Esophagus muscularis mucosa (tissue), 4 donors: ENCODE data around the gene A2M. TPM values are rescaled to one million over a fixed set of nuclear protein-coding genes. Genes with fewer than 3 reads are reported as not detected.

ENCODE experiments used
- DNase-seq: peaks from one replicate; pipeline ENCODE4 v3.0.0-alpha.2; 2017; ENCODE audit errors: extremely low spot score
- H3K27ac ChIP-seq, 4 donors: fragments of 200-600 bp; sonication (generic); replicated peaks in 1 of 4; 1 replicate in 3 of 4; 2 replicates in 1 of 4; pipeline ENCODE4 v1.5.1; 2016 to 2019; ENCODE audit warnings: mild to moderate bottlenecking in 1 of 4
- H3K27me3 ChIP-seq, 4 donors: fragments of 200-600 bp; sonication (generic); one replicate each; pipeline versions ENCODE4 v1.5.1 to v1.6.0; 2016 to 2019
- H3K36me3 ChIP-seq, 4 donors: fragments of 200-600 bp; sonication (generic); one replicate each; pipeline ENCODE4 v1.5.1; 2016 to 2019
- H3K4me1 ChIP-seq, 4 donors: fragments of 200-600 bp; sonication (generic); one replicate each; pipeline ENCODE4 v1.5.1; 2016 to 2019
- H3K4me3 ChIP-seq, 4 donors: fragments of 200-600 bp; sonication (generic); 1 replicate in 2 of 4; 2 replicates in 2 of 4; pipeline ENCODE4 v1.5.1; 2016 to 2019; ENCODE audit warnings: mild to moderate bottlenecking in 4 of 4, moderate library complexity in 1 of 4
- H3K9me3 ChIP-seq, 4 donors: fragments of 200-600 bp; sonication (generic); 1 replicate in 3 of 4; 2 replicates in 1 of 4; pipeline ENCODE4 v1.5.1; 2016 to 2019
- CTCF ChIP-seq, 3 experiments: fragments of 200-600 bp in 2 of 3; fragments of 450-650 bp in 1 of 3; sonication (generic) in 2 of 3; IDR thresholded peaks; one replicate each; pipeline ENCODE4 v1.5.1; 2017 to 2019; ENCODE audit warnings: antibody characterized with exemption in 3 of 3, mild to moderate bottlenecking in 2 of 3, moderate library complexity in 1 of 3
- EP300 ChIP-seq: sonication (generic); formaldehyde crosslinking; IDR thresholded peaks from one replicate; pipeline ENCODE4 v1.6.1; 2017; ENCODE audit warnings: antibody characterized with exemption
- POLR2A ChIP-seq: fragments of 450-650 bp; IDR thresholded peaks from one replicate; pipeline ENCODE4 v1.6.1; 2017; ENCODE audit warnings: antibody characterized with exemption, moderate library complexity, mild to moderate bottlenecking, low read depth
- POLR2AphosphoS5 ChIP-seq, 2 donors: sonication (generic); formaldehyde crosslinking; IDR thresholded peaks; one replicate each; pipeline ENCODE4 v1.6.1; 2017; ENCODE audit warnings: antibody characterized with exemption in 2 of 2
- WGBS: methylation state at CpG from one replicate; pipeline ENCODE4 v1.1.5; 2018; 5-methylcytosine and 5-hydroxymethylcytosine counted together
- intact Hi-C: fragments of 100-400 bp; cut with DNase I; formaldehyde crosslinking; loops from one replicate; pipeline ENCODE4 v1.15.1; 2023
- total RNA-seq, 4 donors: library from RNA; depleted of rRNA; stranded (reverse); fragments of >200 nt; gene quantifications; one replicate each; pipeline versions ENCODE4 v1.1.0 to v1.2.1, GENCODE V29; 2016

A2M gene
- total RNA-seq, 4 donors from 2014 or later = 271 to 678 (median 484) TPM

- no peaks in the 10 kb centered on the region for H3K9me3 ChIP-seq
- peaks cover 67 to 98% (median 88%) of the 10 kb centered on the region in 4 donors for H3K36me3 ChIP-seq
- intact Hi-C loops = no loop called here
- H3K27ac ChIP-seq = peak overlapping the region in 2 of 4 donors; percentile 43 to 62
- TF ChIP-seq CTCF (IDR thresholded peaks at IDR 0.05) (no peak), POLR2A (no peak), POLR2AphosphoS5 (IDR thresholded peaks at IDR 0.05) (no peak), EP300 (no peak)
- peaks cover 3 to 13% (median 8%) of the 10 kb centered on the region in 4 donors for H3K4me1 ChIP-seq
- no peaks in the 10 kb centered on the region for H3K27me3 ChIP-seq
- WGBS = 78% methylated on average over 3 of the region's 3 CpGs
- DNase-seq = no peak
- no peak overlapping the region for H3K4me3 ChIP-seq
These were observed 21.1 kb downstream of the A2M start for GRCh38 chr12:9094512-9095206.

GRCh38 chr12:9091891-9092598 lies 23.7 kb downstream of the A2M start:
- H3K27ac ChIP-seq = peak overlapping the region in 2 of 4 donors; percentile 20 to 30
- no peak for TF ChIP-seq EP300
- H3K27me3 ChIP-seq = no peaks in the 10 kb centered on the region
- WGBS = 80% methylated on average over 8 of the region's 8 CpGs
- H3K4me1 ChIP-seq = peaks cover 3 to 13% (median 8%) of the 10 kb centered on the region in 4 donors
- intact Hi-C loops = no loop called here
- DNase-seq = no peak
- no peaks in the 10 kb centered on the region for H3K9me3 ChIP-seq
- no peak overlapping the region for H3K4me3 ChIP-seq
- peaks cover 60 to 98% (median 86%) of the 10 kb centered on the region in 4 donors for H3K36me3 ChIP-seq

- TF ChIP-seq POLR2AphosphoS5 (IDR thresholded peaks at IDR 0.05) (no peak), CTCF (IDR thresholded peaks at IDR 0.05) (no peak), POLR2A (no peak), EP300 (no peak)
- Histone ChIP-seq H3K27ac (no peak overlapping the region), H3K36me3 (peaks cover 55 to 98% (median 80%) of the 10 kb centered on the region in 4 donors), H3K9me3 (no peaks in the 10 kb centered on the region), H3K4me3 (no peak overlapping the region), H3K4me1 (peaks cover 3 to 13% (median 8%) of the 10 kb centered on the region in 4 donors), H3K27me3 (no peaks in the 10 kb centered on the region)
- intact Hi-C loops = no loop called here
- DNase-seq = no peak
- 95% methylated on average over 5 of the region's 5 CpGs for WGBS
These were observed 25.5 kb downstream of the A2M start for GRCh38 chr12:9090220-9090619.

GRCh38 chr12:9087087-9087835 lies 28.5 kb downstream of the A2M start:
- DNase-seq = no peak
- no peaks in the 10 kb centered on the region for H3K4me1 ChIP-seq
- intact Hi-C loops = no loop called here
- H3K27me3 ChIP-seq = no peaks in the 10 kb centered on the region
- H3K27ac ChIP-seq = no peak overlapping the region
- H3K9me3 ChIP-seq = peaks cover 0 to 12% (median 3%) of the 10 kb centered on the region in 4 donors
- peaks cover 49 to 95% (median 79%) of the 10 kb centered on the region in 4 donors for H3K36me3 ChIP-seq
- TF ChIP-seq POLR2A = no peak
- no peak for TF ChIP-seq CTCF (IDR thresholded peaks at IDR 0.05)
- TF ChIP-seq EP300 = no peak
- no peak for TF ChIP-seq POLR2AphosphoS5 (IDR thresholded peaks at IDR 0.05)
- no peak overlapping the region for H3K4me3 ChIP-seq

- H3K36me3 ChIP-seq = peaks cover 44 to 95% (median 79%) of the 10 kb centered on the region in 4 donors
- no peak overlapping the region for H3K4me3 ChIP-seq
- H3K9me3 ChIP-seq = peaks cover 0 to 12% (median 3%) of the 10 kb centered on the region in 4 donors
- no peak overlapping the region for H3K27ac ChIP-seq
- TF ChIP-seq POLR2A = no peak
- TF ChIP-seq EP300 = no peak
- H3K27me3 ChIP-seq = no peaks in the 10 kb centered on the region
- DNase-seq = no peak
- WGBS = 56% methylated on average over 1 of the region's 1 CpG
- no peaks in the 10 kb centered on the region for H3K4me1 ChIP-seq
- intact Hi-C loops = no loop called here
These were observed 29.6 kb downstream of the A2M start for GRCh38 chr12:9086087-9086486.
